K562 (cell line): ENCODE measurements around the gene SEPTIN8. TPM values are rescaled to one million over a fixed set of nuclear protein-coding genes. Genes with fewer than 3 reads are reported as not detected.

ENCODE experiments used
- CBFB ChIP-seq: sonication (generic); formaldehyde crosslinking; IDR thresholded peaks from 2 replicates; pipeline ENCODE4 v1.4.0; 2020; ENCODE audit warnings: mild to moderate bottlenecking, missing genetic modification reagents
- CBX5 ChIP-seq: IDR thresholded peaks from 2 replicates; pipeline ENCODE4 v1.6.1; 2014; ENCODE audit warnings: low read depth, borderline replicate concordance
- EP300 ChIP-seq: IDR thresholded peaks from 2 replicates; pipeline ENCODE4 v1.6.1; 2012; ENCODE audit warnings: low read length, improper control_type of control experiment
- ETS2 ChIP-seq: IDR thresholded peaks from 2 replicates; pipeline ENCODE4 v1.6.1; 2016; ENCODE audit warnings: borderline replicate concordance, missing genetic modification characterization, mild to moderate bottlenecking, moderate library complexity, missing compliant biosample characterization; ENCODE audit not compliant: poor library complexity, severe bottlenecking
- FIP1L1 ChIP-seq: fragments of 200-400 bp; formaldehyde crosslinking; IDR thresholded peaks from 2 replicates; pipeline ENCODE4 v1.6.1; 2018; ENCODE audit warnings: mild to moderate bottlenecking, low read depth, low read length; ENCODE audit not compliant: poor library complexity, severe bottlenecking
- FOS ChIP-seq: IDR thresholded peaks from 3 replicates; pipeline ENCODE4 v1.6.1; 2011; ENCODE audit not compliant: insufficient read length; ENCODE audit errors: extremely low read depth
- FOXA3 ChIP-seq, 2 experiments: fragments of 450-650 bp in 1 of 2; sonication (generic) in 1 of 2; formaldehyde crosslinking; IDR thresholded peaks in 1 of 2; conservative IDR thresholded peaks in 1 of 2; 2 replicates each; pipeline versions ENCODE4 v1.4.0 to v1.8.0; 2020 to 2022; ENCODE audit warnings: mild to moderate bottlenecking in 2 of 2, missing genetic modification reagents in 1 of 2
- GABPA ChIP-seq: fragments of 200-800 bp; sonication (Bioruptor generic); conservative IDR thresholded peaks from 2 replicates; pipeline ENCODE4 v1.6.1; 2016; ENCODE audit warnings: low read depth, missing genetic modification characterization, missing compliant biosample characterization
- HLTF ChIP-seq: fragments of 450-650 bp; IDR thresholded peaks from 2 replicates; pipeline ENCODE4 v1.6.1; 2016
- KLF16 ChIP-seq: IDR thresholded peaks from 2 replicates; pipeline ENCODE4 v1.6.1; 2016; ENCODE audit warnings: antibody characterized with exemption
- SLC30A9 ChIP-seq: fragments of 250-450 bp; sonication (Bioruptor Pico); IDR thresholded peaks from 2 replicates; pipeline ENCODE4 v1.8.0; 2022; ENCODE audit warnings: mild to moderate bottlenecking, moderate library complexity
- SNIP1 ChIP-seq: fragments of 450-650 bp; IDR thresholded peaks from 2 replicates; pipeline ENCODE4 v1.7.1; 2017; ENCODE audit warnings: low read depth, mild to moderate bottlenecking
- TAF15 ChIP-seq: fragments of 200-400 bp; formaldehyde crosslinking; IDR thresholded peaks from 2 replicates; pipeline ENCODE4 v1.6.1; 2017; ENCODE audit warnings: mild to moderate bottlenecking, low read depth, low read length, moderate library complexity
- TCFL5 ChIP-seq: fragments of 250-450 bp; sonication (Bioruptor Pico); conservative IDR thresholded peaks from 2 replicates; pipeline ENCODE4 v1.6.1; 2021; ENCODE audit warnings: mild to moderate bottlenecking, moderate library complexity, matching md5 sums
- ZNF121 ChIP-seq: sonication (generic); formaldehyde crosslinking; conservative IDR thresholded peaks from 2 replicates; pipeline ENCODE4 v1.8.0; 2022; ENCODE audit warnings: missing genetic modification reagents
- ZNF444 ChIP-seq: fragments of 250-450 bp; sonication (Bioruptor Pico); IDR thresholded peaks from 2 replicates; pipeline ENCODE4 v1.4.0; 2020; ENCODE audit warnings: mild to moderate bottlenecking, moderate library complexity
- ZNF583 ChIP-seq: fragments of 250-450 bp; sonication (Bioruptor Pico); IDR thresholded peaks from 2 replicates; pipeline ENCODE4 v1.4.0; 2020
- polyA plus RNA-seq, 8 experiments: library from polyadenylated mRNA; depleted of rRNA in 4 of 8; stranded (reverse) in 5 of 8; unstranded in 3 of 8; fragments of >200 nt; fragmentation: Nextera tagmentation in 2 of 8; fragmentation: Illumina TruSeq in 1 of 8; extraction: Ambion mirVana in 2 of 8; extraction: Trizol in 1 of 8; gene quantifications; 2 replicates each; pipeline versions ENCODE4 v1.2.1 to v1.2.3, GENCODE V29; 2011 to 2014; ENCODE audit warnings: inconsistent platforms in 1 of 8, missing spikeins in 1 of 8
- total RNA-seq, 7 experiments: library from RNA; depleted of rRNA in 6 of 7; stranded (reverse); fragments of >200 nt in 6 of 7; fragmentation: Illumina TruSeq in 2 of 7; extraction: Trizol in 2 of 7; gene quantifications; 2 replicates each; pipeline versions ENCODE4 v1.2.1 to v1.2.3, GENCODE V29; 2011 to 2021; ENCODE audit warnings: low replicate concordance in 1 of 7
- TF ChIP-seq, protein P1 (sequence below): fragments of 450-650 bp; IDR thresholded peaks from 2 replicates; pipeline ENCODE4 v1.6.1; 2016; ENCODE audit warnings: mild to moderate bottlenecking
- TF ChIP-seq, protein P2 (sequence below): sonication (generic); formaldehyde crosslinking; IDR thresholded peaks from 2 replicates; pipeline ENCODE4 v1.8.0; 2022; ENCODE audit warnings: mild to moderate bottlenecking, low read depth, missing genetic modification reagents
- TF ChIP-seq, protein P3 (sequence below): fragments of 250-450 bp; sonication (Bioruptor Pico); IDR thresholded peaks from 2 replicates; pipeline ENCODE4 v1.5.0; 2020; ENCODE audit warnings: mild to moderate bottlenecking
- TF ChIP-seq, protein P4 (sequence below): sonication (generic); formaldehyde crosslinking; IDR thresholded peaks from 2 replicates; pipeline ENCODE4 v1.8.1; 2023; ENCODE audit warnings: mild to moderate bottlenecking, missing genetic modification reagents, moderate library complexity
- TF ChIP-seq, protein P5 (sequence below): fragments of 450-650 bp; formaldehyde crosslinking; IDR thresholded peaks from 2 replicates; pipeline ENCODE4 v1.4.0; 2020; ENCODE audit warnings: mild to moderate bottlenecking, mixed read lengths

SEPTIN8 gene
- total and polyA plus RNA-seq, 9 of the 15 experiments (the other 6 are each of a cell fraction or from before 2014, with no cell fraction given): 19.3 to 142 (median 101) TPM

DNA sequence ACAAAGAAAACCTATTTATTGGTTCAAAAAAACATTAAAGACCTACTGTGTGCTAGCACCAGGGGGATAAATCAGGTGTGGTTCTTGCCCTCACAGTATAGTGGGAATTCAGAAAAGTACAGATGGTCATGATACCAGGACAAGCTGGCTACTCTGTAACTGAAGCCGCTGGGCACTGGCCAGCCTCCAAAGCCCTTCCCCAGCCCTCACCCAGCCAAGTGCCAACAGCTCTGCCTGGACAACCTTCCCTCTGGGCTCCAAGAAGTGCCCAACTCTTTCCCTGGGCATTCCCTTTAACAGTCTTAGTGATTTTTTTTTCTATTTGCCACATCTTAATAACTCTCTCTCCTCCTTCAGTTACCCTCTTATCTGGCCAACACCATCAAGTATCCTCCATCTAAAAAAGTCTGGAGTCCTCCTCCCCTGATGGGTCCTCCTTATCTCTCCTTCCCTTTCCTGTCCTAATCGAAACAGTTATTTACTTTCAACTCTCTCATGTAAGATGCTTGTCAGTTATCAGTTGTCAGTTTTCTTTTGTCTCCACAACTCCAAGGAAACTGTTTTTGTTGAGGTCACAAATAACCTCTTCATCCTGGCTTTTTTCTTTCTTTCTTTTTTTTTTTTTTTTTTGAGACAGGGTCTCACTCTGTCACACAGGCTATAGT, 13.3 kb upstream of the SEPTIN8 start (continued):
- TF ChIP-seq FOS (no peak), ZNF444 (CRISPR knock-in tag) (no peak), SNIP1 (no peak), ETS2 (tag) (no peak), CBFB (no peak), EP300 (peak; percentile 86), KLF16 (peak; percentile 47), TCFL5 (CRISPR knock-in tag) (no peak), SLC30A9 (no peak), ZNF121 (CRISPR knock-in tag) (no peak), FOXA3 (CRISPR knock-in tag; conservative IDR thresholded peaks at IDR 0.05 in 1 of 2, IDR thresholded peaks at IDR 0.05 in 1 of 2) (peak in 1 of 2 experiments; percentile 68; a peak in 2 of 4 replicates), FIP1L1 (no peak), GABPA (tag) (no peak; the same call in 1 of the 2 replicates), HLTF (no peak), ZNF583 (CRISPR knock-in tag) (no peak), CBX5 (no peak), TAF15 (no peak)
- TF ChIP-seq, protein P1, sequence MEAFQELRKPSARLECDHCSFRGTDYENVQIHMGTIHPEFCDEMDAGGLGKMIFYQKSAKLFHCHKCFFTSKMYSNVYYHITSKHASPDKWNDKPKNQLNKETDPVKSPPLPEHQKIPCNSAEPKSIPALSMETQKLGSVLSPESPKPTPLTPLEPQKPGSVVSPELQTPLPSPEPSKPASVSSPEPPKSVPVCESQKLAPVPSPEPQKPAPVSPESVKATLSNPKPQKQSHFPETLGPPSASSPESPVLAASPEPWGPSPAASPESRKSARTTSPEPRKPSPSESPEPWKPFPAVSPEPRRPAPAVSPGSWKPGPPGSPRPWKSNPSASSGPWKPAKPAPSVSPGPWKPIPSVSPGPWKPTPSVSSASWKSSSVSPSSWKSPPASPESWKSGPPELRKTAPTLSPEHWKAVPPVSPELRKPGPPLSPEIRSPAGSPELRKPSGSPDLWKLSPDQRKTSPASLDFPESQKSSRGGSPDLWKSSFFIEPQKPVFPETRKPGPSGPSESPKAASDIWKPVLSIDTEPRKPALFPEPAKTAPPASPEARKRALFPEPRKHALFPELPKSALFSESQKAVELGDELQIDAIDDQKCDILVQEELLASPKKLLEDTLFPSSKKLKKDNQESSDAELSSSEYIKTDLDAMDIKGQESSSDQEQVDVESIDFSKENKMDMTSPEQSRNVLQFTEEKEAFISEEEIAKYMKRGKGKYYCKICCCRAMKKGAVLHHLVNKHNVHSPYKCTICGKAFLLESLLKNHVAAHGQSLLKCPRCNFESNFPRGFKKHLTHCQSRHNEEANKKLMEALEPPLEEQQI: no peak
- TF ChIP-seq, protein P2, sequence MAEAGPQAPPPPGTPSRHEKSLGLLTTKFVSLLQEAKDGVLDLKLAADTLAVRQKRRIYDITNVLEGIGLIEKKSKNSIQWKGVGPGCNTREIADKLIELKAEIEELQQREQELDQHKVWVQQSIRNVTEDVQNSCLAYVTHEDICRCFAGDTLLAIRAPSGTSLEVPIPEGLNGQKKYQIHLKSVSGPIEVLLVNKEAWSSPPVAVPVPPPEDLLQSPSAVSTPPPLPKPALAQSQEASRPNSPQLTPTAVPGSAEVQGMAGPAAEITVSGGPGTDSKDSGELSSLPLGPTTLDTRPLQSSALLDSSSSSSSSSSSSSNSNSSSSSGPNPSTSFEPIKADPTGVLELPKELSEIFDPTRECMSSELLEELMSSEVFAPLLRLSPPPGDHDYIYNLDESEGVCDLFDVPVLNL (CRISPR knock-in tag): no peak
- TF ChIP-seq, protein P3, sequence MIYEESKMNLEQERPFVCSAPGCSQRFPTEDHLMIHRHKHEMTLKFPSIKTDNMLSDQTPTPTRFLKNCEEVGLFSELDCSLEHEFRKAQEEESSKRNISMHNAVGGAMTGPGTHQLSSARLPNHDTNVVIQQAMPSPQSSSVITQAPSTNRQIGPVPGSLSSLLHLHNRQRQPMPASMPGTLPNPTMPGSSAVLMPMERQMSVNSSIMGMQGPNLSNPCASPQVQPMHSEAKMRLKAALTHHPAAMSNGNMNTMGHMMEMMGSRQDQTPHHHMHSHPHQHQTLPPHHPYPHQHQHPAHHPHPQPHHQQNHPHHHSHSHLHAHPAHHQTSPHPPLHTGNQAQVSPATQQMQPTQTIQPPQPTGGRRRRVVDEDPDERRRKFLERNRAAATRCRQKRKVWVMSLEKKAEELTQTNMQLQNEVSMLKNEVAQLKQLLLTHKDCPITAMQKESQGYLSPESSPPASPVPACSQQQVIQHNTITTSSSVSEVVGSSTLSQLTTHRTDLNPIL: no peak
- TF ChIP-seq, protein P4, sequence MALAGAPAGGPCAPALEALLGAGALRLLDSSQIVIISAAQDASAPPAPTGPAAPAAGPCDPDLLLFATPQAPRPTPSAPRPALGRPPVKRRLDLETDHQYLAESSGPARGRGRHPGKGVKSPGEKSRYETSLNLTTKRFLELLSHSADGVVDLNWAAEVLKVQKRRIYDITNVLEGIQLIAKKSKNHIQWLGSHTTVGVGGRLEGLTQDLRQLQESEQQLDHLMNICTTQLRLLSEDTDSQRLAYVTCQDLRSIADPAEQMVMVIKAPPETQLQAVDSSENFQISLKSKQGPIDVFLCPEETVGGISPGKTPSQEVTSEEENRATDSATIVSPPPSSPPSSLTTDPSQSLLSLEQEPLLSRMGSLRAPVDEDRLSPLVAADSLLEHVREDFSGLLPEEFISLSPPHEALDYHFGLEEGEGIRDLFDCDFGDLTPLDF (CRISPR knock-in tag): no peak
- TF ChIP-seq, protein P5, sequence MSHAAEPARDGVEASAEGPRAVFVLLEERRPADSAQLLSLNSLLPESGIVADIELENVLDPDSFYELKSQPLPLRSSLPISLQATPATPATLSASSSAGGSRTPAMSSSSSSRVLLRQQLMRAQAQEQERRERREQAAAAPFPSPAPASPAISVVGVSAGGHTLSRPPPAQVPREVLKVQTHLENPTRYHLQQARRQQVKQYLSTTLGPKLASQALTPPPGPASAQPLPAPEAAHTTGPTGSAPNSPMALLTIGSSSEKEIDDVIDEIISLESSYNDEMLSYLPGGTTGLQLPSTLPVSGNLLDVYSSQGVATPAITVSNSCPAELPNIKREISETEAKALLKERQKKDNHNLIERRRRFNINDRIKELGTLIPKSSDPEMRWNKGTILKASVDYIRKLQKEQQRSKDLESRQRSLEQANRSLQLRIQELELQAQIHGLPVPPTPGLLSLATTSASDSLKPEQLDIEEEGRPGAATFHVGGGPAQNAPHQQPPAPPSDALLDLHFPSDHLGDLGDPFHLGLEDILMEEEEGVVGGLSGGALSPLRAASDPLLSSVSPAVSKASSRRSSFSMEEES: no peak
